HG02938 (cell line): ENCODE measurements around the gene PKNOX2.

ENCODE experiments used
- ATAC-seq: cut with Tn5 transposase; IDR thresholded peaks from one replicate; pipeline ENCODE4 v1.9.1; 2021; ENCODE audit warnings: mild to moderate bottlenecking, moderate library complexity; ENCODE audit not compliant: unreplicated experiment

The PKNOX2 gene

DNA sequence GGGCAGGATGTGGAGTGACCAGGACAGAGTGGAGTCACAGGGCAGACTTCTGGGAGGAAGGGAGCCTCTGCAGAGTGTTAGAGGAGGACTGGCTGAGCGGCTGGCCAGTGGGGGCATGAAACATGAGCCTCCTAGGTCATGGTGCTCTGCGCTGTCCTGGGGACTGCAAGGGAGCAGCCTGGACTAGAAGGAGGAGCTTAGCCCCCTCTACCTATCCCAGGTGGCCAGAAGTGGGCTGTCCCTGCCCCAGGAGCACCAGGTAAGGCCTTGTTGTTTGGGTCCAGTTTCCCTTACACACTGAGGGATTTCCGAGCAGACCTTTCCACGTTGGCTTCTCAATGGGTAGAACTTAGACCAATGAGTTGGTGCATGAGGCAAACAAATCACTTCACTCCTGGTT lies 7.4 kb downstream of the PKNOX2 start:
- no peak for ATAC-seq

- ATAC-seq, result no peak
Observed at GRCh38 chr11:125173027-125173426, 8.5 kb downstream of the PKNOX2 start.

DNA sequence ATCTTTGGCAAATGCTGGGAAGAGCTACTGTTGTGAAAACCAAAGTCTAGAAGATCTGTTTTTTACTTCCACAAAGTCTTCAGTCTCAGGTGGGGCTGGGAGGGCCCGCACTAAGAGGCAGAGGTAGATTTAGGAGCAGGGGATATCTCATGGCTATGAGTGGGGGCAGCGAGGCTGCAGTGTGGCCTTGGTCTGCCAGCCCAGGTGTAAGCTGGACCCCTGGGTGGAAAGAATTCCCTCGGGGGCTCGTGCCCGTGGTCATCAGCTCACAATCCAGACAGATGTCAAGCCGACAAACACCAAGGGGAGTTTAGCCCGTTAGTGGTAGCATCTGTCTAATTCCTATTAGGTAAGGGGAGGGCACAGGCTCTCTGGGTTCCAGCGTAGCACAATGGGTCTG lies 9.0 kb downstream of the PKNOX2 start:
- ATAC-seq, result no peak

DNA sequence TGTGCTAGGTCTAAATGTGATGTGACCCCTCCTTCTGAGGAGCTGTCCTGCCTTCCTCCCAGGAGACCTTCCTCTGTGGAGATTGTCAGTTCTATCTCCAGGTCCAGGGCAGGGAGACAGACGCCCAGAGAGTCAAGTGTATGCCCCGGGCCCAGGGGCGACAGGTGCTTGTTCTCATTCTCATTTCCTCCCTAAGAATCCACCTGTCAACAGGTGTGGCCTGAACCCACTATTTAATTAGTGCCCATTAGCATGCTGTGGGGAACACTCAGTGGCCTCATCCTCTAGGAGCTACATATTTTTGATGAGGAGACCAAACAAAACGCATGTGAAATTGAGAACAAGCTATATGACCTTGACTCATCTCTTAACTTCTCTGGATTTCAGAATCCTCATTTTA lies 9.5 kb downstream of the PKNOX2 start:
- ATAC-seq, result no peak

GRCh38 chr11:125174686-125175085 lies 10.1 kb downstream of the PKNOX2 start:
- ATAC-seq, result no peak

DNA sequence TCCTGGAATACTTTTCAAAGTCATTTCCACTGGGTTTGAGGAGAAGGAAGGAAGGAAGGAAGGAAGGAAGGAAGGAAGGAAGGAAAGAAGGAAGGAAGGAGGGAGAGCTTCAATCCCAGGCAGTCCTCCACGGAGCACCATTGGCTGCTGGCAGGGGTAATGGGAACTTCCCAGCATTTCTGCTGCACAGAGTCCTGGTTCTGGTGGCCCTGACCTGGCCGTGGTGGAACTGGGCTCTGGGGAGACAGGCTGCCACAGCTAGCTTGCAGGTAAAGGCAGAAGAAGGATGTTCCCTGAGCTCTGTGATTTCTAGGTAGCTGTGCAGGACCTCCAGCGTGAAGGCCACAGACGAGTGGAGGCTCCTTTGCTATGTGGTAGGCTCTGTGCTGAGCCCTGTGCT lies 10.6 kb downstream of the PKNOX2 start:
- ATAC-seq, result no peak

- no peak for ATAC-seq
Observed at GRCh38 chr11:125175896-125176575, 11.5 kb downstream of the PKNOX2 start.

GRCh38 chr11:125176866-125177265 lies 12.3 kb downstream of the PKNOX2 start:
- peak; percentile 67 for ATAC-seq

- no peak for ATAC-seq
Observed at GRCh38 chr11:125177543-125177942, 13.0 kb downstream of the PKNOX2 start.

DNA sequence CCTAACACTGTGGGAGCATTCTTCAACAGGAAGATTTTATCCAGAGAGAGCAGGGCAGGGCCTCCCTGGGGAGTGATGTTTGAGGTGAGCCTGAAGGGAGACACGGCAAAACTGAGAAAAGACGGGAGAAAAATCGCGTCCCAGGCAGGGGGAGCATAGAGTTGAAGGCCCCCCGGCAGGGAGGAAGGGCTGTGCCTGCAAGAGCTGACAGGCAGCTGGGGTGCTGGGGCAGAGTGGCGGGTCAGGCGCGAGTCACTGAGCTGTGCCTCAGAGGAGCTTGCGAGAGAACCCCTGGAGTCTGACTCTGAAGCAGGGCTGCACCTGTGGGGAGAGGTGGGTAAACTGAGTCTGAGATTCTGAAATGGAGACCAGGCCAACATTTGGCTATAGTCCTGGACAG lies 14.8 kb downstream of the PKNOX2 start:
- no peak for ATAC-seq

DNA sequence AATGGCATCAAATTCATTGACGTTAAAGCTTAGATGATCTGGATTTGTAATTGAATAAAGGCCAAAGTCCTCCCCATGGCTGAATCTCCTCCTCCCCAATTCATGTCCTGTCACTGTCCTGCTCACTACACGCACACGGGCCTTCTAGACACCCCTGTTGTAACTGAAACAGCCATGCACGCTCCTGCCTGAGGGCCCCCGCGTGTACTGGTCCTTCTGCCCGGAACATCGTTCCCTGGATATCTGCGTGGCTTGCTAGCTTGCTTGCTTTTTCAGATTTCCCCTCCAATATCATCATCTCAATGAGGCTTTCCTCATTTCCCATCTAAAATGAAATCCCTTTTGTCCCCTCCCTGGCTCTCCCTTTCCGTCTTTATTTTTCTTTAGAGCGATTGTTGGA lies 15.3 kb downstream of the PKNOX2 start:
- no peak for ATAC-seq

GRCh38 chr11:125180413-125181305 lies 16.1 kb downstream of the PKNOX2 start:
- ATAC-seq, result peak; percentile 83

GRCh38 chr11:125182573-125182972 lies 18.0 kb downstream of the PKNOX2 start:
- ATAC-seq, result no peak

- ATAC-seq, result no peak
Observed at GRCh38 chr11:125183641-125184040, 19.1 kb downstream of the PKNOX2 start.

GRCh38 chr11:125188021-125188420 lies 23.5 kb downstream of the PKNOX2 start:
- ATAC-seq, result no peak

DNA sequence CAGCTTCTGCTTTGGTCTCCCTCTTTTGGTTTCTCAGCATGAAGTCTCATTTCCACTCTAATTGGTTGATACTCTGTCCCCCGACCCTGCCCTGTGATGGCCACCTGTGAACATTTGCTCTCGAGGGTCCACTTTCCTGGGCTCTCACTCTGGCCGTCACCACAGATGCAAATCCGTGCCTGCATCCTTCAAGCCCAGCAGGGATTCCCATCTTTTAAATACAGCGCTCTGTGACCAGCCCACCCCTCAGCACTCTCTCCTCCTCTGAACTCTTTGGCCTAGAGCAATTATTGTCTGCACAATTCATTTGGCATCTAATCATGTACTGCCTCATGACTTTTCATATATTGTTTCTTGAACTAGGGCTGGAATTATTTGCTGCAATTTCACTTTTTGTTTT lies 26.0 kb downstream of the PKNOX2 start:
- no peak for ATAC-seq

- ATAC-seq, result no peak
Observed at GRCh38 chr11:125192183-125192582, 27.6 kb downstream of the PKNOX2 start.

GRCh38 chr11:125192717-125193415 lies 28.3 kb downstream of the PKNOX2 start:
- no peak for ATAC-seq

GRCh38 chr11:125193416-125193726 lies 28.8 kb downstream of the PKNOX2 start:
- no peak for ATAC-seq

DNA sequence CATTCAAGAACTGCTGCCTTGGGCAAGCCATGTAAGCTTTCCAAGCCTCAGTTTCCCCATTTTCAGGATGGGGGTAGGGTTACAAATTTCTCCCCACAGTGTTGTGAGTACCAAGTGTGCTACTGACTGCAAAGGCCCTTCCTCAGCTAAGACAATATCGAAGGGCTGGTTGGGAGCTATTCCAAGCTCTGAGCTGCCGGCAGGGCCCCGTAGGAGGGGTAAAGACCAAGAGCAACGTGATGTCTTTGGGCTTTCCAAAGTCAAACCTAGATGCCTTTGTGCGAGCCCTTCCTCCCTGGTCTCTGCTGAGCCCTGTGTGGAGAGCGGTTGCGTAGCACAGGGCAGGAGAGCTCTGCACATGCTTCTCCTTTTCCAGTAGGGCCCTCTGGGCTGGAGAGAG lies 29.3 kb downstream of the PKNOX2 start:
- no peak for ATAC-seq

- no peak for ATAC-seq
Observed at GRCh38 chr11:125199915-125200314, 35.4 kb downstream of the PKNOX2 start.

- no peak for ATAC-seq
Observed at GRCh38 chr11:125200441-125200840, 35.9 kb downstream of the PKNOX2 start.
